ENCODE results near the gene HDAC11.
A peak's percentile ranks its signal among the peaks of the same experiment; 100 is the strongest.
"Not testable (repeated sequence)": the region's sequence is repeated elsewhere in the genome, so short reads cannot be mapped to it uniquely, and the experiment has no call there.

Gene HDAC11

GRCh38 chr3:13479582-13480339 is at the start of gene HDAC11:
TSS of gene HDAC11 (plus strand) at chr3:13480306. CDS start at chr3:13480348, 42 bp downstream.
- peak; percentile 79 for FAIRE-seq
- DNase-seq (ENCODE audit: insufficient read length, low spot score): peak; percentile 97

- not testable (repeated sequence) for DNase-seq (ENCODE audit: insufficient read length, low spot score); FAIRE-seq
Observed at GRCh38 chr3:13430411-13430875, 49.7 kb upstream of the HDAC11 start.

- DNase-seq (ENCODE audit: insufficient read length, low spot score): no peak
- no peak for FAIRE-seq
Observed at GRCh38 chr3:13432093-13432492, 48.0 kb upstream of the HDAC11 start.

GRCh38 chr3:13433912-13434311 is 46.2 kb upstream of the HDAC11 start:
- FAIRE-seq (no peak), DNase-seq (ENCODE audit: insufficient read length, low spot score) (no peak)

GRCh38 chr3:13436213-13436612 is 43.9 kb upstream of the HDAC11 start:
- FAIRE-seq; DNase-seq (ENCODE audit: insufficient read length, low spot score): not testable (repeated sequence)

GRCh38 chr3:13440204-13440817 is 39.8 kb upstream of the HDAC11 start:
- no peak for DNase-seq (ENCODE audit: insufficient read length, low spot score)
- no peak for FAIRE-seq

GRCh38 chr3:13442882-13443281 is 37.2 kb upstream of the HDAC11 start:
- DNase-seq (ENCODE audit: insufficient read length, low spot score); FAIRE-seq: not testable (repeated sequence)

GRCh38 chr3:13451301-13451673 is 28.8 kb upstream of the HDAC11 start:
- DNase-seq (ENCODE audit: insufficient read length, low spot score): no peak
- no peak for FAIRE-seq

- no peak for FAIRE-seq
- DNase-seq (ENCODE audit: insufficient read length, low spot score): peak; percentile 52
Observed at GRCh38 chr3:13452490-13453335, 27.4 kb upstream of the HDAC11 start.

- no peak for DNase-seq (ENCODE audit: insufficient read length, low spot score)
- no peak for FAIRE-seq
Observed at GRCh38 chr3:13455644-13456043, 24.5 kb upstream of the HDAC11 start.

- FAIRE-seq (no peak), DNase-seq (ENCODE audit: insufficient read length, low spot score) (no peak)
Observed at GRCh38 chr3:13457593-13457992, 22.5 kb upstream of the HDAC11 start.

- FAIRE-seq: no peak
Observed at GRCh38 chr3:13459605-13460340, 20.3 kb upstream of the HDAC11 start.

GRCh38 chr3:13460341-13460736 is 19.8 kb upstream of the HDAC11 start:
- DNase-seq (ENCODE audit: insufficient read length, low spot score) (no peak), FAIRE-seq (no peak)

More at GRCh38 chr3:13459605-13460340, 20.3 kb upstream of the HDAC11 start:
- DNase-seq (ENCODE audit: insufficient read length, low spot score): no peak

- FAIRE-seq: no peak
- peak; percentile 50 for DNase-seq (ENCODE audit: insufficient read length, low spot score)
Observed at GRCh38 chr3:13461169-13462124, 18.7 kb upstream of the HDAC11 start.

- DNase-seq (ENCODE audit: insufficient read length, low spot score): no peak
- no peak for FAIRE-seq
Observed at GRCh38 chr3:13462125-13462629, 17.9 kb upstream of the HDAC11 start.

GRCh38 chr3:13462822-13463221 is 17.3 kb upstream of the HDAC11 start:
- DNase-seq (ENCODE audit: insufficient read length, low spot score): no peak
- no peak for FAIRE-seq

GRCh38 chr3:13463618-13464400 is 16.3 kb upstream of the HDAC11 start:
- FAIRE-seq (no peak), DNase-seq (ENCODE audit: insufficient read length, low spot score) (no peak)

GRCh38 chr3:13465236-13465873 is 14.8 kb upstream of the HDAC11 start:
- FAIRE-seq (no peak), DNase-seq (ENCODE audit: insufficient read length, low spot score) (no peak)
